Cardiac fibroblast (primary cell): Measurements from ENCODE around the gene IYD.

Experiments
- DNase-seq, 2 donors: peaks; one replicate each; pipeline versions ENCODE4 v3.0.0 to v3.0.0-alpha.2; 2010; ENCODE audit warnings: low read depth in 2 of 2
- H3K4me3 ChIP-seq, 2 donors: replicated peaks in 1 of 2; 1 replicate in 1 of 2; 2 replicates in 1 of 2; pipeline ENCODE4 v1.5.1; 2011; ENCODE audit warnings: low read depth in 2 of 2, low read length in 2 of 2, mild to moderate bottlenecking in 2 of 2, moderate library complexity in 1 of 2
- TF ChIP-seq, protein P1 (sequence below): IDR thresholded peaks from one replicate; pipeline ENCODE4 v1.5.1; 2011; ENCODE audit warnings: low read depth, mild to moderate bottlenecking, low read length, inconsistent platforms

The IYD gene

DNA sequence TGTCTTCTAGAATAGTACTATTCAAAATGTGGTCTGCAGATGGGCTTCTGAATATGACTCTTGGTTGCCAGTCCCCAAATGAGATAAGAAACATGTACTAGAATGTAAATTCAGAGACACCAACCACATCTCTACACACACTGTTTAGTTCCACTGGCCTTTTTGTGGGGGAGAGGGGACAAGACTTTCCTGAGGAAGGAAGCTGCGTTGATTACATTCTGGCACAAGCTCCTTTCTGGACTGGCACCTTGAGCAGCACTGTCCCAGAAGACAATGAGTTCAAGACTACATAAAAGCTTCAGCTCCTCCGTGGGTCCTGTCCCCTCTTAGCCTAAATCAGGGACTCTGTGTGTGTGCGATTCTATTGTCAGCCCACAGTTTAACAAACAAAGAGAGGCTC is 6.9 kb upstream of the IYD start:
- TF ChIP-seq, protein P1, sequence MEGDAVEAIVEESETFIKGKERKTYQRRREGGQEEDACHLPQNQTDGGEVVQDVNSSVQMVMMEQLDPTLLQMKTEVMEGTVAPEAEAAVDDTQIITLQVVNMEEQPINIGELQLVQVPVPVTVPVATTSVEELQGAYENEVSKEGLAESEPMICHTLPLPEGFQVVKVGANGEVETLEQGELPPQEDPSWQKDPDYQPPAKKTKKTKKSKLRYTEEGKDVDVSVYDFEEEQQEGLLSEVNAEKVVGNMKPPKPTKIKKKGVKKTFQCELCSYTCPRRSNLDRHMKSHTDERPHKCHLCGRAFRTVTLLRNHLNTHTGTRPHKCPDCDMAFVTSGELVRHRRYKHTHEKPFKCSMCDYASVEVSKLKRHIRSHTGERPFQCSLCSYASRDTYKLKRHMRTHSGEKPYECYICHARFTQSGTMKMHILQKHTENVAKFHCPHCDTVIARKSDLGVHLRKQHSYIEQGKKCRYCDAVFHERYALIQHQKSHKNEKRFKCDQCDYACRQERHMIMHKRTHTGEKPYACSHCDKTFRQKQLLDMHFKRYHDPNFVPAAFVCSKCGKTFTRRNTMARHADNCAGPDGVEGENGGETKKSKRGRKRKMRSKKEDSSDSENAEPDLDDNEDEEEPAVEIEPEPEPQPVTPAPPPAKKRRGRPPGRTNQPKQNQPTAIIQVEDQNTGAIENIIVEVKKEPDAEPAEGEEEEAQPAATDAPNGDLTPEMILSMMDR = no peak
- no peak for DNase-seq
- no peak overlapping the region for H3K4me3 ChIP-seq

DNA sequence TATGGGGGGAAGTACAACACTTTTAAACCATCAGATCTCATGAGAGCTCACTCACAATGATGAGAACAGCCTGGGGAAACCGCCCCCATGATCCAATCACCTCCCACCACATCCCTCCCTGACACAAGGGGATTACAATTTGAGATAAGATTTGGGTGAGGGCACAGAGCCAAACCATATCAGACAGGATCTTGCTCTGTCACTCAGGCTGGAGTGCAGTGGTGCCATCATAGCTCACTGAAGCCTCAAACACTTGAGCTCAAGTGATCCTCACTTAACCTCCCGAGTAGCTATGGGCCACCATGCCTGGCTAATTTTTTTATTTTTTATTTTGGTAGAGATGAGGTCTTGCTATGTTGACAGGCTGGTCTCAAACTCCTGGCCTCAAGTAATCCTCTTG is 5.1 kb upstream of the IYD start:
- H3K4me3 ChIP-seq = no peak overlapping the region
- TF ChIP-seq, protein P1 = no peak
- no peak for DNase-seq

DNA sequence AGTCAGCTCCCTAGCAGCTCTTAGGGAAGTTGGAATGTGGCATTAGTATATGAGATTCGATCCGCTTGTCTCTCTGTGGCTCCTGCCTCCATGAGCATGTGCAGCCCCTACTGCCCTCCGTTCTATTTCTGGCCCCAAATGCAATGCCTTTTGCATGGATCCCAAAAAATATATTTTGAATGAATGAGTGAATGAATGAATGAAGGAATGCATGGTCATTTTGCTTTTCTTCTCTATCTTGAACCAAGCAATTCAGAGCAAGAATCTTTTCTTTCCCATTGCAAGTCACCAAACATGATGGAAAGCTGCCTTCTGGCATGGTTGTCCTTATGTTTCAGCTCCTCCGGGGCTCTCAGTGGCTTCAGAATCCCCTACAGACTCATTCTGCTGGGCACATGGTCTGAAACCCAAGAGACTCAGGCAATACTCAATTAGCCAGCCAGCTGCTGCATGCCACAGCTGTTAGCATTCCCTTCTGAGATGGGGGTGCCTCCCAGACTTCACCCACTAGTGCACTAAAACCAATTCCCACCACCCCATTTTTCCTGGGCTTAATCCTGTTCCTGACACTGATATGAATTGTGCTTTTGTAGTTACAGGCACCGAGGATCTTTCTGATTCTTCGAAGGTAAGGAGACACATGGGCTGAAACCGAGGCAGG is 2.6 kb upstream of the IYD start:
- TF ChIP-seq, protein P1 = no peak
- H3K4me3 ChIP-seq = no peak overlapping the region
- no peak for DNase-seq

DNA sequence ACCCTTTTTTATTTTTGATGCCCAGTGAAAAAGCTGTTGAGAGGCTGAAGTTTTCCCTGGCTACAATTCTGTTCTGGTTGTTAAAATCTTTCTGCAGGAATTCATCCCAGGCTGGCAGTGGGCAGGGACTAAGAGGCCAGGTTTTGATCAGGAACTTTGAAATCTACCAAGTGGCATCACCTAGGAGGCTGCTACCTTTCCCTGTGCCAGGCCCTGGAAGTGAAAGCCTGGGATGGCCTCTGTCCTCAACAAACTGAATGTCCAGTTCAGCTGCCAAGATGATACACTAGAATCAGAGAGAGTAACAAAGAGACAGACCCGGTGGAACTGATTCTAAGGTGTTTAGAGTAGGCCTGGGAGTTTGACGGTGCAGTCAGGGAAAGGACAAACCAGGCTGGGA is 596 bp downstream of the IYD start:
- H3K4me3 ChIP-seq = no peak overlapping the region
- DNase-seq = no peak
- TF ChIP-seq, protein P1 = no peak

- no peak for DNase-seq
- H3K4me3 ChIP-seq = no peak overlapping the region
- TF ChIP-seq, protein P1 = no peak
These were observed 1.3 kb downstream of the IYD start for GRCh38 chr6:150370112-150370511.

DNA sequence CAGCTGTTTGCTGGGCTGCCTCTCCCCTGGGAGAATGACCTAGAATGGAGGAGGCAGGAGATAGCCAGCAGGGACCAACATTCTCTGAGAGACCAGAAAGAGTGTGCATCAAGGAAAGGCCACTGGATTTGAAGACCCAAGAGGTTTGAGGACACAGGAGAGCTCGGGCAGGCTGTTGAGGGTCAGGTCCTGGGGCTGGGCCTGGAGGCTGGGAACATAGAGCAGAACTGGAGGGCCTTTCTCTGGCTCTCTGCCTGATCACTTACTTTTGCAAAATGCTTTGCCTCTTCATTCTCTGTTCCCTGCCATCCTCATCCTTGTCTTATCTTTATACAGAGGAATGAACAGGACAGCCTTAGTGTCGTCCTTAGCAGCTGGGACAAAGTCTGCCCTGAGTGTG is 2.5 kb downstream of the IYD start:
- no peak for DNase-seq
- H3K4me3 ChIP-seq = no peak overlapping the region
- TF ChIP-seq, protein P1 = no peak

GRCh38 chr6:150372051-150372450 is 3.2 kb downstream of the IYD start:
- TF ChIP-seq, protein P1 = no peak
- DNase-seq = peak in 1 of 2 donors; percentile 38
- no peak overlapping the region for H3K4me3 ChIP-seq
